DMS114 treated with DMSO at 0.1 percent for 48 hours (cell line): Measurements from ENCODE around the gene TPH1.
A peak's percentile ranks its signal among the peaks of the same experiment; 100 is the strongest.
"Not testable (repeated sequence)": the region's sequence is repeated elsewhere in the genome, so short reads cannot be mapped to it uniquely, and the experiment has no call there.

Experiments used
- DNase-seq: peaks from one replicate; lab custom pipeline; 2025; ENCODE audit not compliant: unreplicated experiment; lab: John Stamatoyannopoulos, UW

The TPH1 gene

DNA sequence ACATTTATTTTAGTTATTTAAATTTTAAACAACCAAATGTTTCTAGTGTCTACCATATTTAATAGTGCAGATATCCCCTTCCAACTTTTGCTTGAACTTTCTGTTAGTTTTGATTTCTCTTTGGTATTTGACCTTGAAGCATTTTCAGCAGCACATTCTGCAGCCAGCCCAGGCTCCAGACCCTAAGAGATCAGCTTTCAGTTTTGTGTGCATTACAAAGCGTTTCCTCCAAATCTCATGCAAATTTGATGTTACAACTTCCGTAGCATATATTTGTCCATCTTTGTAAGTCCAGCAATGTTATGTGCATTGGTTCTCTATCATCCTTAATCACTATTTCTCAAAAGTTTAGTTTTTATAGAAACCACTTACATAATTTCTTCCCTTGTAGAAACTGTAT is 18.6 kb downstream of the TPH1 start:
- DNase-seq: no peak

DNA sequence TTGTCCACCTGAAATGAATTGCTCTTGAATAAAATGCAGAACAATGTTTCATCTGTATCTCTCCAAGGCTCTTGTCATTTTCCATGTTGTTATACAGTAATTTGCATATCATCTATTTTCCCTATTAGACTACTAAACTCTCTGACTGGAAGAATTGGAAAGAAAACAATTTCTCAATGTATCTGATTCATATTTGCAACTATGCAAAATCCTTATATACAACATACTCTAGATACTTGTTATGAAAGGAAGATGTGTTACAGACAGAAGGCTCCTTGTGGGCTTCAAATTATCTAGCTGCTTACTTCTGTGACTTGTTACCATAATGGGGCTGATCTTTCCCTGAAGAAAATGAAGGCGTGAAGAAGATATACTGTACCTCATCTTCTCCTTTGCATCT is 23.6 kb downstream of the TPH1 start:
- DNase-seq: no peak

- no peak for DNase-seq
Measured at GRCh38 chr11:18019650-18020049, 26.4 kb downstream of the TPH1 start.

DNA sequence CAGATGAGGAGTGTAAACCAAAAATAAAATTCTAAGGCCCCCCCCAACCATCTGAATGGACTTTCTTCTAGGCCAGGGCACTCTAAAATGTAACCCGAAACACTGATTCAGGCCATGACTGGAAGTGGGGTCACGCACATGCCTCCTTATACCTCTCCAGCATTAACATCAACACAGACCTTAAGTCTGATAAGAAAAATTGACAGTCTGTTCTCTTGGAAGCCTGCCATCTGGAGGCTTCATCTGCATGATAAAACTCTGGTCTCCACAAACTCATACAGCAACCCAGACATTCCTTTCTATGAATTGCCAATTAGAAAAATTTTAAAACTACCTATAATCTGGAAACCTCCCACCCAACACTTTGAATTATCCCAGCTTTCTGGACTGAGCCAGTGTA is 29.3 kb downstream of the TPH1 start:
- DNase-seq: no peak

GRCh38 chr11:18014876-18015275 is 31.2 kb downstream of the TPH1 start:
- no peak for DNase-seq

- DNase-seq: no peak
Measured at GRCh38 chr11:18013790-18014507, 32.1 kb downstream of the TPH1 start.

DNA sequence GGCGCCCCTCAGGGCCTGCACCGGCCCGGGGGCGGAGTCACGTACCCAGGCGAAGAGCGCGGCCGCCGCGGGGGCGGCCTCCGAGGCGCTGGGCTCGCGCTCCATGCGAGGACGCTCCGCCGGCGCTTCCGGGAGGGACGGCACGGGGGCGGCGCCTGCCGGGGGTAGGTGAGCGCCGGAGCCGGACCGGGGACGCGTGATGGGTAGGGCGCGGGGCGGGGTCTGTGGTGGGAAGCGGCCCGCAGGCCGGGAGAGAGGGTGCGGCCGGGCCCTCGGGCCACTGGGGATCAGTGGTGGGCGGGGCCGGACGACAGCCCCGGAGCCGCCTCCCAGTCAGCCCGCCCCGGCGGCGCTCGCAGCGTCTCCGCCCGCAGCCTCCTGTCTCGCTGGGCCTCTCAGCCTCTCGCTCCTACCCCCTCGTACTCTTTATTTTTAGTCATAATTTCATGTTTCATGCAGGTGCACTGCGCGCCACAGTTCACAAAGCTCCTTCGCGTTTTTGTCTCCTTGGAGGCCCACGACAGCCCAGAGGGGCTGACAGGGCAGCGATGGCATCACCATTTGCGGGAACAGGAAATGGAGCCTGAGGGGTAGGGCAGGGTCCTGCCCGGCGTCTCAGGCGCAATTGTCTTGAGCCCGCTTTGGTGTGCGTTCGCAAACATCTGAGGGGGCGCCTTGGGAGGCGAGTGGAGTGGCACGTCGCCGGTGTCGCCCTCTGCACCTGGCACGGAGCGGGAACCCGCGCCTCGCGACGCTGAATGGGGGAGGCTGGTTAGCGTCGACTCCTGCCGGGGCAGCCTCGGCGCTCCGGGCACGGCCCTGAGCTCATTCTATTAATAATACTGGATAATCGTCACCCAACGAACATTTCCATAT is 32.9 kb downstream of the TPH1 start, which contains the start of gene SERGEF:
Gene SERGEF, minus strand, starts transcription at position 142 of the 876 bp plus-strand sequence. Its CDS starts 37 bp downstream, at position 105.
- DNase-seq: peak; percentile 48

DNA sequence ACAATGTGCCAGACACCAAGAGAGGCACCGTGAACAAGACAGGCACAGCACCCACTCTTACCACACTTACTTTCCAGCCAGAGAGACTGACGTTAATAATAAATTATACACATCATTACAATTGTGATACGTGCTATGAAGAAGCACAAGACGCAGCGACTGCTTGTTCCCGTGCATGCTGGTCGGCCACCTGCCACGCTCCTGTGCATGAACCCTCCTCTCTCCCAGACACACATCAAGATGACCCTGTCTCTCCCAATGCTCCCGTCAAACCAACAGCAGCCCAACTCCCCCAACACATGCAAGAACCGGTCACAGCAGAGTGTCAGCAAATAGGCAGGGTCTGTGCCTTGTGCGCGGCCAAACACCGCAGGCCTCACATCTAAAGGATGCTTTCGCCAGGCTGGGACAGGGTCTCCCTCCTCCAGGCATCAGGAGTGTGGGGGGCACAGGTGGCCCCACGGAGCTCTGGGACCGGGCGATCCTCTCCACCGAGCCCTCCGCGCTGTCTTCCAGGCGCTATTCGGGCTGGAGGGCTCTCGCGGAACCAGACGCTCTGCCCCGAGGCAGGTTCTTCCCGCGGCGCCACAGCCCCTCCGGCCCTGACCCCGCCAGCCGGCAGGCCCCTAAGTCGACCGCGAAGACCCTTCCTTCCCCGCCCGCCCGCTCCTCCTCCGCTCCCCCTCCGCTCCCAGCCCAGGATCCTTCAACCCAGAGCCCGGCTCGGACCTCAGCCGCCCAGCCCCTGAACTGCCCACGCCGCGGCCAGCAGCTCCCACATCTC is 33.8 kb downstream of the TPH1 start:
- no peak for DNase-seq

GRCh38 chr11:18011633-18012032 is 34.4 kb downstream of the TPH1 start:
- DNase-seq: no peak

- DNase-seq: no peak
Measured at GRCh38 chr11:18010977-18011586, 35.0 kb downstream of the TPH1 start.

GRCh38 chr11:18010121-18010670 is 35.9 kb downstream of the TPH1 start:
- DNase-seq: no peak

DNA sequence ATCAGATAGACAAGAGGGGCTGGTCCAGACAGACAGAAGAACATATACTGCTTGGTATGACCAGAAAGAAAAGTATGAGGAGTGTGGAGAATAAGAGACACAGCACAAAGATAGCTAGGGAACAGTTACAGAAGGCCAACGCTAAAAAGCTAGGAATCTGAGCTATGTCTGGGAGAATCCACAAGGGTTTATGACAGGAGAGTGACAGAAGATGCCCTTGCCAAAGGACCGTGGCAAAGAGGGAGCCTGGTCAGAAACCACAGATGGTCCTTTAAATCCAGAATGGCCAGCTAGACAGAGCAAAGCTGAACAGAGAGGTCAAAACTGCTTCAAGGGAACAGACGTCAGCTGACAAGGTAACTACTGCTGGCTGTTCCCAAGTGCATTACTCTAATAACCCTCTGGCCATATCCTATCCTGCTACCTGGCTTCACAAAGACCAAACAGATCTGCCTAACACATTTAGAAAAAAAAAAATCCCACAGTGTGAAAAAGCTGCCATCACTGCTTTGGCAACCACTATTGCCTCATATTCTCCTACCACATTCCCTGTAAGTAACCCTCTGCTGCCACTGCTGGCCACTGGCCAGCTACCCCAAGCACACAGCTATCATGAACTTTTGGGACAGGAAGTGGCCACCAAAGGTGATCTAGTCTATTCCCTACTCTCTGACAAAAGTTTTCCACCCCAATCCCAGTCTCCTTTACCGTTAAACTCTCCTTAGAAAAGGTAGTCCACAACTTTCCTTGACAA is 40.5 kb downstream of the TPH1 start:
- DNase-seq: no peak

DNA sequence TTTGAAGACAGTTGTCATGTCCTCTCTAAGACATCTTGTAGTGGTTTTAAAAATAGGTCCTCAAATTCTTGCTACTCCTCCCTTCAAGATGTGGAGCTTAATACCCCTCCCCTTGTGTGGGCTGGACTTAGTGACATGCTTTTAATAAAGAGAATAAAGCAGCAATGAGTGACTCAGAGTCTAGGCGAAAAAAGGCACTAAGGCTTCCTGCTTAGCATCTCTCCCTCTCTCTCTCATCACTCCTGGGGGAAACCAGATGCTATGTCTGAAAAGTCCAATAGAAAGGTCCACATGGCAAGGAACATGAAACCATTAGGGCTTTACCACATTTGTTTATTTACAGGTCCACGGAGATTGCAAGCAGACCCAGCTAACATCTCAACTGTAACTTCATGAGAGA is 44.9 kb downstream of the TPH1 start:
- DNase-seq: no peak

DNA sequence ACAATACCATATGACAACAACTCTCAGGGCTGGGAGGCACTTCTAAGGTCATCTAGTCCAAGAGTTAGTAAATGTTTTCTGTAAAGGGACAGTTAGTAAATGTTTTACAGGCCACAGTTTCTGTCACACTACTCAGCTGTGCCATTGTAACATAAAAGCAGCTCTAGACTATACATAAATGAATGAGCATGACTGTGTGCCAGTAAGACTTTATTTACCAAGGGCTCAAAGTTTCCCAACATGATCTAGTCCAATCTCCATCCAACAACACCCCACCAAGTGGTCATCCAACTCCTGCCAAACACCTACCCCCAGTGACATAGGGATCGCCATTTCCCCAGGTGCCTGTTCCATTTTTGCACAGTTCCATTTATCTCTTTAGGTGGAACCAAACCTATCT is 45.3 kb downstream of the TPH1 start:
- no peak for DNase-seq

GRCh38 chr11:18000128-18000527 is 45.9 kb downstream of the TPH1 start:
- not testable (repeated sequence) for DNase-seq
